ENCODE results near the gene ADISSP. TPM values are rescaled to one million over a fixed set of nuclear protein-coding genes. Genes with fewer than 3 reads are reported as not detected.

Gene ADISSP
- total and polyA plus RNA-seq, 2 of the 13 experiments (the other 11 are each of a cell fraction or from before 2014, with no cell fraction given), result 38.3 to 90.6 TPM

GRCh38 chr20:3785240-3786125 is 17.9 kb upstream of the ADISSP start (continued):
- TF ChIP-seq NFAT5 (CRISPR knock-in tag; IDR thresholded peaks at IDR 0.05), result no peak; the same call in 1 of the 2 replicates
- TF ChIP-seq ZNF577 (CRISPR knock-in tag; IDR thresholded peaks at IDR 0.05; ENCODE audit: borderline replicate concordance, low read depth), result no peak
- 0 out of 2 replicates have a peak, but pooled peaks have one; percentile 8 for TF ChIP-seq NFKB2 (CRISPR knock-in tag; IDR thresholded peaks at IDR 0.05; ENCODE audit: borderline replicate concordance)
- no peak for TF ChIP-seq ZNF12 (CRISPR knock-in tag; IDR thresholded peaks at IDR 0.05)
- TF ChIP-seq, protein P1, sequence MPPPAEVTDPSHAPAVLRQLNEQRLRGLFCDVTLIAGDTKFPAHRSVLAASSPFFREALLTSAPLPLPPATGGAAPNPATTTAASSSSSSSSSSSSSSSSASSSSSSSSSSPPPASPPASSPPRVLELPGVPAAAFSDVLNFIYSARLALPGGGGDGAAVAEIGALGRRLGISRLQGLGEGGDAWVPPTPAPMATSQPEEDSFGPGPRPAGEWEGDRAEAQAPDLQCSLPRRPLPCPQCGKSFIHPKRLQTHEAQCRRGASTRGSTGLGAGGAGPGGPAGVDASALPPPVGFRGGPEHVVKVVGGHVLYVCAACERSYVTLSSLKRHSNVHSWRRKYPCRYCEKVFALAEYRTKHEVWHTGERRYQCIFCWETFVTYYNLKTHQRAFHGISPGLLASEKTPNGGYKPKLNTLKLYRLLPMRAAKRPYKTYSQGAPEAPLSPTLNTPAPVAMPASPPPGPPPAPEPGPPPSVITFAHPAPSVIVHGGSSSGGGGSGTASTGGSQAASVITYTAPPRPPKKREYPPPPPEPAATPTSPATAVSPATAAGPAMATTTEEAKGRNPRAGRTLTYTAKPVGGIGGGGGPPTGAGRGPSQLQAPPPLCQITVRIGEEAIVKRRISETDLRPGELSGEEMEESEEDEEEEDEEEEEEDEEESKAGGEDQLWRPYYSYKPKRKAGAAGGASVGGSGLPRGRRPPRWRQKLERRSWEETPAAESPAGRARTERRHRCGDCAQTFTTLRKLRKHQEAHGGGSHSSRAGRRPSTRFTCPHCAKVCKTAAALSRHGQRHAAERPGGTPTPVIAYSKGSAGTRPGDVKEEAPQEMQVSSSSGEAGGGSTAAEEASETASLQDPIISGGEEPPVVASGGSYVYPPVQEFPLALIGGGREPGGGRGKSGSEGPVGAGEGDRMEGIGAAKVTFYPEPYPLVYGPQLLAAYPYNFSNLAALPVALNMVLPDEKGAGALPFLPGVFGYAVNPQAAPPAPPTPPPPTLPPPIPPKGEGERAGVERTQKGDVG (CRISPR knock-in tag; IDR thresholded peaks at IDR 0.05; ENCODE audit: borderline replicate concordance), result peak; percentile 93; the same call in 1 of the 2 replicates
- TF ChIP-seq CCDC6 (CRISPR knock-in tag; IDR thresholded peaks at IDR 0.05), result no peak
- TF ChIP-seq ZNF326 (CRISPR knock-in tag; IDR thresholded peaks at IDR 0.05; ENCODE audit: borderline replicate concordance), result no peak
- no peak for TF ChIP-seq ZNF878 (CRISPR knock-in tag; IDR thresholded peaks at IDR 0.05)
- no peak for TF ChIP-seq ZSCAN5A (CRISPR knock-in tag; IDR thresholded peaks at IDR 0.05; ENCODE audit: borderline replicate concordance)
- TF ChIP-seq ASH2L (IDR thresholded peaks at IDR 0.05; ENCODE audit: insufficient read length, low read depth, low read length), result no peak
- TF ChIP-seq DNMT3B (CRISPR knock-in tag; conservative IDR thresholded peaks at IDR 0.05), result no peak
- TF ChIP-seq DBP (CRISPR knock-in tag; IDR thresholded peaks at IDR 0.05; ENCODE audit: not compliant biosample characterization), result no peak
- no peak for TF ChIP-seq ZFAT (CRISPR knock-in tag; conservative IDR thresholded peaks at IDR 0.05)
- TF ChIP-seq, protein P2, sequence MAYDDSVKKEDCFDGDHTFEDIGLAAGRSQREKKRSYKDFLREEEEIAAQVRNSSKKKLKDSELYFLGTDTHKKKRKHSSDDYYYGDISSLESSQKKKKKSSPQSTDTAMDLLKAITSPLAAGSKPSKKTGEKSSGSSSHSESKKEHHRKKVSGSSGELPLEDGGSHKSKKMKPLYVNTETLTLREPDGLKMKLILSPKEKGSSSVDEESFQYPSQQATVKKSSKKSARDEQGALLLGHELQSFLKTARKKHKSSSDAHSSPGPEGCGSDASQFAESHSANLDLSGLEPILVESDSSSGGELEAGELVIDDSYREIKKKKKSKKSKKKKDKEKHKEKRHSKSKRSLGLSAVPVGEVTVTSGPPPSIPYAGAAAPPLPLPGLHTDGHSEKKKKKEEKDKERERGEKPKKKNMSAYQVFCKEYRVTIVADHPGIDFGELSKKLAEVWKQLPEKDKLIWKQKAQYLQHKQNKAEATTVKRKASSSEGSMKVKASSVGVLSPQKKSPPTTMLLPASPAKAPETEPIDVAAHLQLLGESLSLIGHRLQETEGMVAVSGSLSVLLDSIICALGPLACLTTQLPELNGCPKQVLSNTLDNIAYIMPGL (CRISPR knock-in tag; IDR thresholded peaks at IDR 0.05; ENCODE audit: borderline replicate concordance in 1 of 2, low read depth in 1 of 2), result 0 out of 4 replicates have a peak, but pooled peaks of 1 of the 2 experiments have one; percentile 26

Data from HepG2 (cell line).